Measurements from ENCODE around the gene TRIM14. TPM values are rescaled to one million over a fixed set of nuclear protein-coding genes. Genes with fewer than 3 reads are reported as not detected.

The TRIM14 gene
- total RNA-seq, 3 donors from 2014 or later (not counting 1 experiment from before 2014, with no cell fraction given) = 45.1 to 66.5 (median 65.3) TPM

DNA sequence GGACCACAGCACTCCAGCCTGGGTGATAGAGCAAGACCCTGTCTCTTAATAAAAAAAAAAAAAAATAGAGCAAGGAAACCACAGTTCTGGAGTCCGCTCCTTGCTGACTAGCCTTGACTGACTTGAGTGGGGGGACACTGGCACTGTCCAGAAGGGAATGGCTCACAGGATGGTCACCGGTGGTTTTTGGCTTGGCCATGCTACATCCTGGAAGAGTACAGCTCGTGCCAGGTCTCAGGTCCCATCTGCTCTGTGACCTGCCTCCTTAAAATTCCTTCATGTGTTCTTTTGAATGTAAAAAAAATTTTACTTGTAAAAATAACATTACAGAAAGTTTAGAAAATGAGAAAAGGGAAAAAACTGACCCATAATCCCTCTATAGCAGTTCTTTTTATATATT lies 56.9 kb downstream of the TRIM14 start:
- no peak for DNase-seq
- ATAC-seq = no peak
- Histone ChIP-seq H3K27me3 (ENCODE audit: control insufficient read depth, insufficient read depth, low read length) (no peaks in the 10 kb centered on the region), H3K36me3 (ENCODE audit: control insufficient read depth, insufficient read depth, low read length) (peaks cover 13% of the 10 kb centered on the region), H3K4me3 (ENCODE audit: low read length) (no peak overlapping the region), H3K9me3 (ENCODE audit: control insufficient read depth, insufficient read depth, low read length) (no peaks in the 10 kb centered on the region), H3K27ac (ENCODE audit: low read length) (no peak overlapping the region), H3K4me1 (ENCODE audit: control insufficient read depth, insufficient read depth, low read length) (peaks cover 7% of the 10 kb centered on the region)
- Mint-ChIP-seq H3K9me3 (no peaks in the 10 kb centered on the region), H3K27me3 (ENCODE audit: low read depth in 2 of 2) (no peaks in the 10 kb centered on the region), H3K4me1 (peaks cover 4 to 5% of the 10 kb centered on the region in 2 donors), H3K36me3 (no peaks in the 10 kb centered on the region), H3K27ac (no peak overlapping the region), H3K4me3 (no peak overlapping the region)
- WGBS (ENCODE audit: insufficient coverage) = 91% methylated on average over 3 of the region's 3 CpGs
- intact Hi-C loops (cut with micrococcal nuclease) = no loop called here
- TF ChIP-seq, protein P1, sequence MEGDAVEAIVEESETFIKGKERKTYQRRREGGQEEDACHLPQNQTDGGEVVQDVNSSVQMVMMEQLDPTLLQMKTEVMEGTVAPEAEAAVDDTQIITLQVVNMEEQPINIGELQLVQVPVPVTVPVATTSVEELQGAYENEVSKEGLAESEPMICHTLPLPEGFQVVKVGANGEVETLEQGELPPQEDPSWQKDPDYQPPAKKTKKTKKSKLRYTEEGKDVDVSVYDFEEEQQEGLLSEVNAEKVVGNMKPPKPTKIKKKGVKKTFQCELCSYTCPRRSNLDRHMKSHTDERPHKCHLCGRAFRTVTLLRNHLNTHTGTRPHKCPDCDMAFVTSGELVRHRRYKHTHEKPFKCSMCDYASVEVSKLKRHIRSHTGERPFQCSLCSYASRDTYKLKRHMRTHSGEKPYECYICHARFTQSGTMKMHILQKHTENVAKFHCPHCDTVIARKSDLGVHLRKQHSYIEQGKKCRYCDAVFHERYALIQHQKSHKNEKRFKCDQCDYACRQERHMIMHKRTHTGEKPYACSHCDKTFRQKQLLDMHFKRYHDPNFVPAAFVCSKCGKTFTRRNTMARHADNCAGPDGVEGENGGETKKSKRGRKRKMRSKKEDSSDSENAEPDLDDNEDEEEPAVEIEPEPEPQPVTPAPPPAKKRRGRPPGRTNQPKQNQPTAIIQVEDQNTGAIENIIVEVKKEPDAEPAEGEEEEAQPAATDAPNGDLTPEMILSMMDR (IDR thresholded peaks at IDR 0.05) = no peak

DNA sequence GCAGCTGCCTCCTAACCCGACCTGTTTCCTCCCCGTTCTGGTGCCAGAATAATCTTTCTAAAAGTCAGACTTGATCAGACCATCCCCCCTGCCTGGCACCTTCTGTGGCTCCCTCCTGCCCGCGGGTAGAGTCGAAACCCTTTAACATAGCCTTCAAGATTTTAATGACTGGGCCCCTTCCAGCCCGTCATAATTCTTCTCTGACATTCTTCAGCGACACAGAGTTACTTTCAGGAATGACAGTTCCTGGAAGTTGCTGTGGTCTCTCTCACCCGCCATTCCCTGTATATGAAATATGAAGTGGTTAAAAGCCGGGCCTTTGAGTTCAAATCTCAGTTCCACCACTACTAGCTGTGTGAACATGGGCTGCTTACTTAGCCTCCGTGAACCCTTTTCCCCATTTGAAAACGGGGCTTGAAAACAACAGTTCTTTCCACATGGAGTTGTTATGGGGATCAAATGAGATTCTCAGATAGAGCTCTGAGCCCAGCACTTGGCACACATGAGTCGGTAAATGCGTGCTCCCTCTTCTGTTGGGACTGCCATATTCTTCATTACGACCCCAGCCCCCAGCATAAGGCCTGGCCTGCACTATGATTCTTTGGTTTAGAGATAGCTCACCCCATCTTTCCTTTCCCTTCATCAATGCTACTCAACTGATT lies 61.8 kb downstream of the TRIM14 start:
- Mint-ChIP-seq H3K4me3 (peak overlapping the region; percentile 98), H3K27ac (peak overlapping the region; percentile 93 to 95), H3K9me3 (no peaks in the 10 kb centered on the region), H3K36me3 (no peaks in the 10 kb centered on the region), H3K27me3 (ENCODE audit: low read depth in 2 of 2) (no peaks in the 10 kb centered on the region), H3K4me1 (peaks cover 14 to 18% of the 10 kb centered on the region in 2 donors)
- intact Hi-C loops (cut with micrococcal nuclease) = loop anchor here (2.0 kb wide), 1 partner anchor 134 kb away; the partner anchor contains the start of gene TRMO
- 9% methylated on average over 12 of the region's 14 CpGs for WGBS (ENCODE audit: insufficient coverage)
- peaks cover 15% of the 10 kb centered on the region for H3K4me1 ChIP-seq (ENCODE audit: control insufficient read depth, insufficient read depth, low read length)
- TF ChIP-seq, protein P1 (IDR thresholded peaks at IDR 0.05) = no peak
- H3K27ac ChIP-seq (ENCODE audit: low read length) = peak overlapping the region; percentile 79
- no peaks in the 10 kb centered on the region for H3K27me3 ChIP-seq (ENCODE audit: control insufficient read depth, insufficient read depth, low read length)
- H3K9me3 ChIP-seq (ENCODE audit: control insufficient read depth, insufficient read depth, low read length) = no peaks in the 10 kb centered on the region
- peaks cover 5% of the 10 kb centered on the region for H3K36me3 ChIP-seq (ENCODE audit: control insufficient read depth, insufficient read depth, low read length)
- no peak for ATAC-seq
- peak in 1 of 2 donors; percentile 31 for DNase-seq
- H3K4me3 ChIP-seq (ENCODE audit: low read length) = peak overlapping the region; percentile 60

DNA sequence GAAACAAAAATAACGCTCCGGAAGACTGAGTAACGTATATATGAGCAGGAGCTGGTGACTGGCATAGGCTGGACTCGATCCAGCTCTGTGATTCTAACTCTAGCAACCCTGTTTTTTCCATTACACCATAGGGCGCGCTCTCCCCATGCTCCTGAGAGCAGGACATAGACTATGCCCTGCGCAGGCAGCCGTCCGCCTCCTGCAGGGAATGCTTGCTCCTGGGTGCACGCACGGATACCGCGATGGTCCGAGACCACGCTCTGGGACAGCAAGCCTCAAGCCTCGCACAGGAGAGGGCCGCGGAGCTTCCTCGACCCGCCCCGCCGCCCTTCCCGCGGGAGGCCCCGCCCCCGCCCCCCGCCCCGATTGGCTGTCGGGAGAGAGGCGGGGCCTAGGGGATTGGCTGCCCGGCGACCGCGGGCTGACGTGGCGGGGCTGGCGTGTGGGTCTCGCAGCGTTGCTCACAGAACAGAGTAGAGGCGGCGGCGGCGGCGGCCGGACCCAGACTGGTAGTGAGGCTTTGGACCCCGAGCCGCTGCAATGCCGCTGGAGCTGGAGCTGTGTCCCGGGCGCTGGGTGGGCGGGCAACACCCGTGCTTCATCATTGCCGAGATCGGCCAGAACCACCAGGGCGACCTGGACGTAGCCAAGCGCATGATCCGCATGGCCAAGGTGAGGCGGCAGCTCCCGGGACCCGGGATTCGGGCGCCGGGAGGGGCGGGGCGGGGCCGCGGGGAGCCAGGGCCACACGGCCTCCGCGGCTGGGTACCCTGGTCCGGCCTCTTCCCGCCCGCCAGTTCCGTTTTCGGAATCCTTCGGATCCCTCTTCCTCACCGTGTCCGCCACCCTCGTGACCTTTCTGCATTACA lies 62.5 kb downstream of the TRIM14 start, which contains the start of gene NANS:
Gene NANS, plus strand, starts transcription at position 464 of the 869 bp plus-strand sequence. Its CDS starts 77 bp downstream, at position 541.
- H3K27me3 ChIP-seq (ENCODE audit: control insufficient read depth, insufficient read depth, low read length) = no peaks in the 10 kb centered on the region
- peak within 1 kb of the TSS; percentile 93 to 95 for H3K27ac Mint-ChIP-seq

More for the DNA sequence above, 62.5 kb downstream of the TRIM14 start, which contains the start of gene NANS:
- under 1% methylated on average over 80 of the region's 80 CpGs for WGBS (ENCODE audit: insufficient coverage)
- Histone ChIP-seq H3K27ac (ENCODE audit: low read length) (peak within 1 kb of the TSS; percentile 79), H3K9me3 (ENCODE audit: control insufficient read depth, insufficient read depth, low read length) (no peaks in the 10 kb centered on the region), H3K4me1 (ENCODE audit: control insufficient read depth, insufficient read depth, low read length) (peaks cover 15% of the 10 kb centered on the region), H3K36me3 (ENCODE audit: control insufficient read depth, insufficient read depth, low read length) (peaks cover 2% of the 10 kb centered on the region), H3K4me3 (ENCODE audit: low read length) (peak within 1 kb of the TSS; percentile 60)
- intact Hi-C loops (cut with micrococcal nuclease) = loop anchor here (1.0 to 2.0 kb wide), 2 partner anchors 73 to 134 kb away; partner anchors contain the start of genes ANP32B and TRMO
- no peaks in the 10 kb centered on the region for H3K9me3 Mint-ChIP-seq
- peak; percentile 90 to 93 for DNase-seq
- TF ChIP-seq, protein P1 (IDR thresholded peaks at IDR 0.05) = no peak
- no peaks in the 10 kb centered on the region for H3K27me3 Mint-ChIP-seq (ENCODE audit: low read depth in 2 of 2)
- peak; percentile 97 to 99 (median 98) for ATAC-seq
- H3K4me3 Mint-ChIP-seq = peak within 1 kb of the TSS; percentile 98
- H3K4me1 Mint-ChIP-seq = peaks cover 14 to 18% of the 10 kb centered on the region in 2 donors
- no peaks in the 10 kb centered on the region for H3K36me3 Mint-ChIP-seq
